Measurements from ENCODE around the gene RPS8. TPM values are rescaled to one million over a fixed set of nuclear protein-coding genes. Genes with fewer than 3 reads are reported as not detected.
"Not testable (repeated sequence)": the region's sequence is repeated elsewhere in the genome, so short reads cannot be mapped to it uniquely, and the experiment has no call there.

RPS8 gene
- total RNA-seq, 1 donor from 2014 or later: 1,187 TPM

DNA sequence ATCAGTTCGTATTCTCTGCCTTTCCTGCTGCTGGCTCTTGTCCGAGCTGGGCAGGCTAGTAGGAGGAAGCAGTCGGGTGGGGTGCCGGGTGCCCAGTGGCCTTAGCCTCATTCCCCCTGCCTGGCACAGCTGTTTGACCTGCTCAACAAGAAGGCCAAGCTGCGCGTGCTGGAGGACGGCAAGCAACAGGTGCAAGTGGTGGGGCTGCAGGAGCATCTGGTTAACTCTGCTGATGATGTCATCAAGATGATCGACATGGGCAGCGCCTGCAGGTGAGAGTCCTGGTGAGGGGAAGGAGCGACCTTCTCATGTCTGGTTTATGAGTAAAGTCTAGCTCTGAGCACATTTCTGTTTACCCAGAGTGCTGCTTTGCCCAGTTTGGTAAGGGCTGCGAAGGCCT is 16.3 kb upstream of the RPS8 start:
- Mint-ChIP-seq H3K27ac (ENCODE audit: unreplicated experiment) (no peak overlapping the region), H3K27me3 (ENCODE audit: low read depth, unreplicated experiment) (no peaks in the 10 kb centered on the region), H3K9me3 (ENCODE audit: unreplicated experiment) (no peaks in the 10 kb centered on the region), H3K36me3 (ENCODE audit: low read depth, unreplicated experiment) (peaks cover 2% of the 10 kb centered on the region), H3K4me1 (ENCODE audit: low read depth, unreplicated experiment) (no peaks in the 10 kb centered on the region), H3K4me3 (ENCODE audit: unreplicated experiment) (no peak overlapping the region)
- H3K27me3 ChIP-seq (ENCODE audit: insufficient read depth, low read length): no peaks in the 10 kb centered on the region
- H3K36me3 ChIP-seq (ENCODE audit: insufficient read depth, low read length): peaks cover 41% of the 10 kb centered on the region
- no peak overlapping the region for H3K27ac ChIP-seq (ENCODE audit: low read depth, low read length)
- H2AFZ ChIP-seq (ENCODE audit: low read depth, low read length): no peak overlapping the region
- DNase-seq (ENCODE audit: low read depth): no peak
- H3K9ac ChIP-seq (ENCODE audit: low read length): no peak overlapping the region
- H3K79me2 ChIP-seq (ENCODE audit: insufficient read depth, low read length): no peaks in the 10 kb centered on the region
- no peak overlapping the region for H3K4me3 ChIP-seq (ENCODE audit: insufficient read depth, low read depth, low read length)
- H3K4me1 ChIP-seq (ENCODE audit: insufficient read depth, low read length): no peaks in the 10 kb centered on the region
- no peak for TF ChIP-seq EZH2 (IDR thresholded peaks at IDR 0.05; ENCODE audit: insufficient read depth, low read length)
- TF ChIP-seq, protein P1, sequence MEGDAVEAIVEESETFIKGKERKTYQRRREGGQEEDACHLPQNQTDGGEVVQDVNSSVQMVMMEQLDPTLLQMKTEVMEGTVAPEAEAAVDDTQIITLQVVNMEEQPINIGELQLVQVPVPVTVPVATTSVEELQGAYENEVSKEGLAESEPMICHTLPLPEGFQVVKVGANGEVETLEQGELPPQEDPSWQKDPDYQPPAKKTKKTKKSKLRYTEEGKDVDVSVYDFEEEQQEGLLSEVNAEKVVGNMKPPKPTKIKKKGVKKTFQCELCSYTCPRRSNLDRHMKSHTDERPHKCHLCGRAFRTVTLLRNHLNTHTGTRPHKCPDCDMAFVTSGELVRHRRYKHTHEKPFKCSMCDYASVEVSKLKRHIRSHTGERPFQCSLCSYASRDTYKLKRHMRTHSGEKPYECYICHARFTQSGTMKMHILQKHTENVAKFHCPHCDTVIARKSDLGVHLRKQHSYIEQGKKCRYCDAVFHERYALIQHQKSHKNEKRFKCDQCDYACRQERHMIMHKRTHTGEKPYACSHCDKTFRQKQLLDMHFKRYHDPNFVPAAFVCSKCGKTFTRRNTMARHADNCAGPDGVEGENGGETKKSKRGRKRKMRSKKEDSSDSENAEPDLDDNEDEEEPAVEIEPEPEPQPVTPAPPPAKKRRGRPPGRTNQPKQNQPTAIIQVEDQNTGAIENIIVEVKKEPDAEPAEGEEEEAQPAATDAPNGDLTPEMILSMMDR (IDR thresholded peaks at IDR 0.05; ENCODE audit: insufficient read depth, low read depth, low read length): no peak
- H3K4me2 ChIP-seq (ENCODE audit: low read length): no peak overlapping the region
- no peaks in the 10 kb centered on the region for H4K20me1 ChIP-seq (ENCODE audit: insufficient read depth, low read length)
- no peak for FAIRE-seq
- H3K9me3 ChIP-seq (ENCODE audit: insufficient read depth, low read depth, low read length): no peaks in the 10 kb centered on the region

DNA sequence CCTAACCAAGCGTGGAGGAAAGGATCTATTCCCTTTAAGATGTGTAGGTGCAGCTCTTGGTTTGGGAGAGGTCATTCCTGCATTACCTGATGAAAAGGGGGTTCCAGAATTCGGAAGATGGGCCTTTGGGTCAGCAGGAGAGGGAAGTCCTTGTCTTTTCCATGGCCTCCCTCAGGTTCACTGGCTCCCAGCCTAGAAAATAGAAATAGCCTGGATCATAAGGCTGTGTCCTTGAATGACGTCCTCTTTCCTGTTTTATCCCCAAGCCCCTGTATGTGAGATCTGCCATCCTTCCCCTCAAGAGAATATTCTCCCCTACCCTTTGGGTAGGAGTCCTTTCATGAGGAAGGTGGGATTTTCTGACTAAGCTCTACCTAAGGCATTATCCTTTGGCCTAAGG is 14.5 kb upstream of the RPS8 start:
- H3K27ac ChIP-seq (ENCODE audit: low read depth, low read length): no peak overlapping the region
- H3K9ac ChIP-seq (ENCODE audit: low read length): no peak overlapping the region
- no peak overlapping the region for H3K4me3 ChIP-seq (ENCODE audit: insufficient read depth, low read depth, low read length)
- no peaks in the 10 kb centered on the region for H4K20me1 ChIP-seq (ENCODE audit: insufficient read depth, low read length)
- DNase-seq (ENCODE audit: low read depth) (no peak), FAIRE-seq (no peak)
- H3K27me3 ChIP-seq (ENCODE audit: insufficient read depth, low read length): no peaks in the 10 kb centered on the region
- no peaks in the 10 kb centered on the region for H3K4me1 Mint-ChIP-seq (ENCODE audit: low read depth, unreplicated experiment)
- H3K27me3 Mint-ChIP-seq (ENCODE audit: low read depth, unreplicated experiment): no peaks in the 10 kb centered on the region
- H3K9me3 Mint-ChIP-seq (ENCODE audit: unreplicated experiment): no peaks in the 10 kb centered on the region
- H3K4me3 Mint-ChIP-seq (ENCODE audit: unreplicated experiment): no peak overlapping the region
- H3K4me2 ChIP-seq (ENCODE audit: low read length): no peak overlapping the region
- no peaks in the 10 kb centered on the region for H3K9me3 ChIP-seq (ENCODE audit: insufficient read depth, low read depth, low read length)
- no peak overlapping the region for H3K27ac Mint-ChIP-seq (ENCODE audit: unreplicated experiment)
- H3K36me3 ChIP-seq (ENCODE audit: insufficient read depth, low read length): peaks cover 32% of the 10 kb centered on the region
- H3K4me1 ChIP-seq (ENCODE audit: insufficient read depth, low read length): no peaks in the 10 kb centered on the region
- TF ChIP-seq EZH2 (IDR thresholded peaks at IDR 0.05; ENCODE audit: insufficient read depth, low read length): no peak
- TF ChIP-seq, protein P1 (IDR thresholded peaks at IDR 0.05; ENCODE audit: insufficient read depth, low read depth, low read length): no peak
- H2AFZ ChIP-seq (ENCODE audit: low read depth, low read length): no peak overlapping the region
- peaks cover 2% of the 10 kb centered on the region for H3K36me3 Mint-ChIP-seq (ENCODE audit: low read depth, unreplicated experiment)
- no peaks in the 10 kb centered on the region for H3K79me2 ChIP-seq (ENCODE audit: insufficient read depth, low read length)

DNA sequence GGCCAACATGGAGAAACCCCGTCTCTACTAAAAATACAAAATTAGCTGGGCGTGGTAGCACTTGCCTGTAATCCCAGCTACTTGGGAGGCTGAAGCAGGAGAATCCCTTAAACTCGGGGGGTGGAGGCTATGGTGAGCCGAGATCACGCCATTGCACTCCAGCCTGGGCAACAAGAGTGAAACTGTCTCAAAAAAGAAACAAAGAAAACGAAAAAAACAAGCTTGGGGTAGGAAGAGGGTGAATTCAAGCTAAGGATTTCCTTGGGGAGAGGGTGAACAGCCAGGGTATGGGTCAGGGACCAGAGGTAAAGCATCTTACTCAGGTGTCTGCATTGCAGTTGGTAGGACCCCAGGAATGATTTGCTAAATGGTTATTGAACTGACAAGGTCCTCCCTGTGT is 8.9 kb upstream of the RPS8 start:
- DNase-seq (ENCODE audit: low read depth); FAIRE-seq; H3K27ac Mint-ChIP-seq (ENCODE audit: unreplicated experiment); H3K79me2 ChIP-seq (ENCODE audit: insufficient read depth, low read length); H3K4me2 ChIP-seq (ENCODE audit: low read length); H3K36me3 Mint-ChIP-seq (ENCODE audit: low read depth, unreplicated experiment); H3K27me3 ChIP-seq (ENCODE audit: insufficient read depth, low read length); H3K36me3 ChIP-seq (ENCODE audit: insufficient read depth, low read length); H3K27ac ChIP-seq (ENCODE audit: low read depth, low read length); H3K4me1 Mint-ChIP-seq (ENCODE audit: low read depth, unreplicated experiment); H2AFZ ChIP-seq (ENCODE audit: low read depth, low read length); H3K9me3 ChIP-seq (ENCODE audit: insufficient read depth, low read depth, low read length); H3K4me1 ChIP-seq (ENCODE audit: insufficient read depth, low read length); H3K27me3 Mint-ChIP-seq (ENCODE audit: low read depth, unreplicated experiment); H3K4me3 Mint-ChIP-seq (ENCODE audit: unreplicated experiment); H3K9ac ChIP-seq (ENCODE audit: low read length); H3K9me3 Mint-ChIP-seq (ENCODE audit: unreplicated experiment); H4K20me1 ChIP-seq (ENCODE audit: insufficient read depth, low read length); H3K4me3 ChIP-seq (ENCODE audit: insufficient read depth, low read depth, low read length): not testable (repeated sequence)

Data from astrocyte (in vitro differentiated cells and primary cell).